NT2/D1 (cell line): ENCODE results near the gene INHBE.
"Not testable (repeated sequence)": the region's sequence is repeated elsewhere in the genome, so short reads cannot be mapped to it uniquely, and the experiment has no call there.

Experiments used
- SUZ12 ChIP-seq: IDR thresholded peaks from 2 replicates; pipeline ENCODE4 v1.6.1; 2011; ENCODE audit not compliant: insufficient read length, insufficient read depth; ENCODE audit errors: extremely low read depth
- YY1 ChIP-seq: IDR thresholded peaks from 2 replicates; pipeline ENCODE4 v1.6.1; 2011; ENCODE audit not compliant: insufficient read length, insufficient read depth
- ZNF274 ChIP-seq: IDR thresholded peaks from 2 replicates; pipeline ENCODE4 v1.6.1; 2011; ENCODE audit warnings: mild to moderate bottlenecking, low read depth, low read length

DNA sequence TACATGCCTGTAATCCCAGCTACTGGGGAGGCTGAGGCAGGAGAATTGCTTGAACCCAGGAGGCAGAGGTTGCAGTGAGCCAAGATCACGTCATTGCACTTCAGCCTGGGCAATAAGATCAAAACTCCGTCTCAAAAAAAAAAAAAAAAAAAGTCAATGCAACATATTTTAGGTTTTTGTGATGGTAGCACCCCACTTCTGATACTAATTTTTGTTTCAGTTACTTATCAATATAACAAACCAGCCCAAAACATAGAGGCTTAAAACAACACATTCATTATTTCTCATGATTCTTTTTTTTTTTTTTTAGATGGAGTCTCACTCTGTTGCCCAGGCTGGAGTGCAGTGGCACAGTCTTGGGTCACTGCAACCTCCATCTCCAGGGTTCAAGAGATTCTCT lies 13.7 kb upstream of the INHBE start:
- TF ChIP-seq ZNF274, SUZ12, YY1: not testable (repeated sequence)
